ENCODE results near the gene ARHGEF3.

The ARHGEF3 gene

DNA sequence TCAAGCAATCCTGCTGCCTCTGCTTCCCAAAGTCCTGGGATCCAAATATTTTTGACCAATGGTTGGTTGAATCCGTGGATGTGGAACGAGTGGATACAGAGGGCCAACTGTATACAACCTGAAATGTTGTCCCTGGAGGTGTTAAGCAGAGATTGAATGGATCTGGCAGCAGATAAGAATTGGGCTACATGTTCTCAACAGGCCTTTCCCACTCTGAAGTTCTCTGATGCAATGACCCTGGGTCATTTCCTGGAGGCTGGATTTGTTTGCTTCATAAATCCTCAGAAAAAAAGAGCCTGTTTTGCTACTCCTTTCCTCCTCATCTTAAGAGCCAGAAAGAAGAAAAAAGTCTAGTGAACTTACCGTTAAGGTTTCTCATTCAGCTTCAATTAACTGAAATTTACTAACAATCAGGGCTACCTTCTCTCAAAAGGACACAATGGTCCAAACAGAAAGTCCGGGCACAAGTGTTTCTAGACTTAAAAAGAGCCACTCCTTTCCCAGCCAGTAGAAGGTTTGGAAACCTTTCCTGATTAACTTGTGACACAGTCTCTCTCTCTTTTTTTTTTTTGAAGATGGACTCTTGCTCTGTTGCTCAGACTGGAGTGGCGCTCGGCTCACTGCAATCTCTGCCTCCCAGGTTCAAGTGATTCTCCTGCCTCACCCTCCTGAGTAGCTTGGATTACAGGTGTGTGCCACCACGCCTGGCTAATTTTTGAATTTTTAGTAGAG, 6.5 kb downstream of the ARHGEF3 start:
- Histone ChIP-seq H3K9me3 (replicated peaks in 1 of 11) (peaks cover 0 to 14% (median 0%) of the 10 kb centered on the region in 11 experiments; a peak in 5 of 22 replicates), H4K20me1 (peaks cover 0 to 68% (median 0%) of the 10 kb centered on the region in 11 experiments; a peak in 3 of 22 replicates), H3K27ac (peak overlapping the region in 3 of 11 experiments; percentile 1 to 49 (median 35); a peak in 4 of 22 replicates), H3K36me3 (peaks cover 0 to 50% (median 0%) of the 10 kb centered on the region in 11 experiments; a peak in 5 of 22 replicates), H3K9ac (peak overlapping the region in 2 of 11 experiments; percentile 4 to 28; a peak in 1 of 22 replicates), H3K27me3 (peaks cover 0 to 5% (median 3%) of the 10 kb centered on the region in 11 experiments; a peak in 15 of 22 replicates), H3K4me1 (peaks cover 3 to 78% (median 30%) of the 10 kb centered on the region in 10 experiments; a peak in 17 of 20 replicates), H3K4me3 (no peak overlapping the region), H3K4me2 (peak overlapping the region in 5 of 11 experiments; percentile 48 to 99 (median 95); a peak in 10 of 22 replicates)
- TF ChIP-seq Cebpa-rat (IDR thresholded peaks at IDR 0.05) = no peak

DNA sequence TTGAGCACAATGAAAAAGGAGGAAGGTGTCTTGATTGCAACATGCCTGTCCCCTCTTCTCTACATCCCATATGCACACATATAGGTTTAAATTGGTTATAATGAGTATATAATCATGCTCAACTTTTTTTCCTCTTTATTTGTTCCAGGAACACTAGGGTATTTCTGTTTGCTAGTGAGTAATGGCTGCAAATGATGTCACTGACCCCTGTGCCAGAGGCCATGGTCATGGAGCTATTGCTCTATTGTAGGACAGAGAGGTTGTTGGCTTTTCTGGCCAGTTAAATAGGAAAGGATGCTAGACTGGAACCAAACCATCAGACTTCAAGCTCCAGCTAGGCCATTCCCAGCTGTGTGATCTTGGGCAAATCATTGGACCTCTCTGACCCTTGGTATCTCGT, 9.6 kb downstream of the ARHGEF3 start:
- Histone ChIP-seq H3K36me3 (peaks cover 0 to 48% (median 0%) of the 10 kb centered on the region in 11 experiments; a peak in 5 of 22 replicates), H3K27me3 (no peaks in the 10 kb centered on the region), H4K20me1 (peaks cover 0 to 68% (median 0%) of the 10 kb centered on the region in 11 experiments; a peak in 3 of 22 replicates), H3K4me2 (peak overlapping the region in 4 of 11 experiments; percentile 37 to 90 (median 63); a peak in 7 of 22 replicates), H3K4me3 (no peak overlapping the region), H3K4me1 (peaks cover 8 to 87% (median 42%) of the 10 kb centered on the region in 10 experiments; a peak in 16 of 20 replicates), H3K27ac (no peak overlapping the region), H3K9ac (no peak overlapping the region), H3K9me3 (replicated peaks in 1 of 11) (peaks cover 0 to 14% (median 0%) of the 10 kb centered on the region in 11 experiments; a peak in 5 of 22 replicates)
- TF ChIP-seq Cebpa-rat (IDR thresholded peaks at IDR 0.05) = no peak

DNA sequence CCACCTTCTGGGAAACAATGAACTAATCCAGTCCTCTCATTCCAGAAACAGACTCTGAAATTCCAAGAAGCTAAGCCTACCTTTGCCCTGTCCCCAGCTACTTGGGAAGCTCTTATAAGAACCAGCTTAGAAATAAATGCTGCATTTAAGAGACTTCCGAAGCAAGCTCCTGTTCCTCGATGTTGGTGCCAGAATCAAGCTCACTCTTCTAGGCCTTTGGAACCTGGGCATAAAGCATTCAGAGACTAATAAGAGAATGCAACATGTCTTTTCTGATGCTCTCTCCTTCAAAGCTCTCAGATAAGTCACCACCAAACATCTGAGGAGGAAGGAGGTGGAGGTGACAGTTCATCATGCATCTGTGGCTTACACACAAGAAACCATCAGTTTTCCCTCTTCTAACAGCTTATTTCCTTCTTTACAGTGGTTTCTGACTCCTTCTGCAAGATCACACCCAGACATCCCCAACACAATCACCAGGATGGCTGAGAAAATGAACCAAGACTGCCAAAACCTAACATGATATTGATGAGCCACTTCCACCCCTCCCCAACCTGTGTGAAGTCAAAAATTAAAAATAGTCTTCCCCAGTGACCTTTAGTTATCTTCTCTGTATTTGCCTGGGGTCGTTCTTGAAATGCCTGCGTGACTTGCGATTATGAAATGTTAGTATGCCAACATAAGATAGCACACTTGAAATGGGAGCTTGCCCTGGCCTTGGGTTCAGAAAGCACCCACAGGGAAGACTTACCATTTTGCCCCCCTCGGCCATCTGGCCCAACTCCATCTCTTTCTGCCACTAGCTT, 11.5 kb downstream of the ARHGEF3 start:
- no peak for TF ChIP-seq Cebpa-rat (IDR thresholded peaks at IDR 0.05)
- Histone ChIP-seq H3K9me3 (replicated peaks in 1 of 11) (peaks cover 0 to 14% (median 0%) of the 10 kb centered on the region in 11 experiments; a peak in 5 of 22 replicates), H4K20me1 (peaks cover 0 to 50% (median 0%) of the 10 kb centered on the region in 11 experiments; a peak in 3 of 22 replicates), H3K27ac (peak overlapping the region in 3 of 11 experiments; percentile 5 to 33 (median 19); a peak in 2 of 22 replicates), H3K9ac (no peak overlapping the region), H3K27me3 (no peaks in the 10 kb centered on the region), H3K4me1 (peaks cover 8 to 87% (median 44%) of the 10 kb centered on the region in 10 experiments; a peak in 16 of 20 replicates), H3K4me3 (no peak overlapping the region), H3K36me3 (peaks cover 0 to 46% (median 0%) of the 10 kb centered on the region in 11 experiments; a peak in 5 of 22 replicates), H3K4me2 (peak overlapping the region in 10 of 11 experiments; percentile 1 to 90 (median 62); a peak in 17 of 22 replicates)

DNA sequence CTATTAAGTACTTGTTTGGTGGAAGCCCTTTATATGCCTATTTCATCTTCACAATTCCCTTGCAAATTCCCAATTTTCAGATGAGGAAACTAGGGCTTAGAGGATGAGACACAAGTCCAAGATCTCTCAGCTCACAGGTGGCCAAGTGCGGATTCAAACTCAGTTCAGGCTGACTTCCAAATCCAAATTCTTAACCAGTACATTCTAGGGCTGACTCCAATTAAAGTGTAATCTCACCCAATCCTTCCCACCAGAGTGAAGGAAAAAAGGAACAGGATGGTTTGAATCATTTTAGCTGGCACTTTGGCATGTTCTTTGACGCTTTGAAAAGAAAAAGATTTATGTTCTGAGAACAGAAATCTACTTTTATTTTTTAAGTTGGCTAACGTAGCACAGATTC, 12.7 kb downstream of the ARHGEF3 start:
- Histone ChIP-seq H3K27ac (no peak overlapping the region), H3K36me3 (peaks cover 0 to 40% (median 0%) of the 10 kb centered on the region in 11 experiments; a peak in 3 of 22 replicates), H3K27me3 (no peaks in the 10 kb centered on the region), H3K9ac (no peak overlapping the region), H3K9me3 (replicated peaks in 1 of 11) (peaks cover 0 to 9% (median 0%) of the 10 kb centered on the region in 11 experiments; a peak in 5 of 22 replicates), H4K20me1 (peaks cover 0 to 45% (median 0%) of the 10 kb centered on the region in 11 experiments; a peak in 3 of 22 replicates), H3K4me2 (peak overlapping the region in 5 of 11 experiments; percentile 10 to 90 (median 65); a peak in 5 of 22 replicates), H3K4me1 (peaks cover 14 to 89% (median 53%) of the 10 kb centered on the region in 10 experiments), H3K4me3 (no peak overlapping the region)
- TF ChIP-seq Cebpa-rat (IDR thresholded peaks at IDR 0.05) = no peak

DNA sequence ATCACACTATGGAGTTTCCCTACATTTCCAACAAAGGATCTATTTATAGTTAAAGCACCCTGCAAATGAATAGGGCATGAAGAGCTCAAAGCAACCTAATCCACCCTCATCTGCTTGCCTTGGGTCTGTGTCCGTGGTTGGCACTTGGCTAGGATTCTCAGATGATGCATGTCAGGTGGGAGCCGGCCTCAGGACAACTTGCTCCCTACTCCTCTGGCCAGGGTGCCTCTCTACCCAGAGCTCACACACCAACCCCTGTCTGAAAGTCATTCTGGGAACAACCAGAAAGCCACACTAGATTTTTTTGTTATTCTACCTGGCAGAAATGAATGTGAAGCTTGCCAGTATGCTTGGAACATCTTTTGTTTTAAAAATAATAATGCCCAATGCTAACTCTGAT, 13.2 kb downstream of the ARHGEF3 start:
- Histone ChIP-seq H3K9me3 (replicated peaks in 1 of 11) (peaks cover 0 to 4% (median 0%) of the 10 kb centered on the region in 11 experiments; a peak in 2 of 22 replicates), H3K4me2 (peak overlapping the region in 5 of 11 experiments; percentile 10 to 90 (median 65); a peak in 8 of 22 replicates), H3K36me3 (peaks cover 0 to 35% (median 0%) of the 10 kb centered on the region in 11 experiments; a peak in 2 of 22 replicates), H3K9ac (no peak overlapping the region), H3K27ac (no peak overlapping the region), H3K4me3 (no peak overlapping the region), H3K4me1 (peaks cover 14 to 93% (median 56%) of the 10 kb centered on the region in 10 experiments), H3K27me3 (no peaks in the 10 kb centered on the region), H4K20me1 (peaks cover 0 to 45% (median 0%) of the 10 kb centered on the region in 11 experiments; a peak in 3 of 22 replicates)
- no peak for TF ChIP-seq Cebpa-rat (IDR thresholded peaks at IDR 0.05)

DNA sequence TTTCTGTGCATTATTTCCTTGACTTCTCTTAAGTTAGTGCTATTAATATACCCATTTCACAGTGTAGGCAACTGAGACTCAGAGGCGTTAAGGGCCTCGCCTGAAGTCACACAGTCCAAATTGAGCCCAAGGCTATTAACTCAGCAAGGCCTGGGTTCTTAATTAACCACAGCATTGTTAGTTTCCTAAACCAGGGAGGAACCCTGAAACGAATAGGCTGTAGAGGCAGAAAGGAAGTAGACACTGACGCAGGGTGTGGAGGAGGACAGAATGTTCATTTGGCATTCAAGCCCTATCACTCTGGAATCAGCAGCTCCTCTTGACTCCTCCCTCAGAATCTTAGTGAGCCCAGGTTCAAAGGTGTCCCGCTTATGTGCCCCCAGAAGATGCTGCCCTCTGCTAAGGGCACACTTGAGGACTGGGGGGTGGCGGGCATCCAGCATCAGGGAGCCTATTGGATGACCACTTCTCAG, 13.9 kb downstream of the ARHGEF3 start:
- peak overlapping the region in 6 of 11 experiments; percentile 3 to 90 (median 46); a peak in 11 of 22 replicates for H3K4me2 ChIP-seq
- H3K27ac ChIP-seq = 0 out of 22 replicates have a peak overlapping the region, but pooled peaks of 1 of the 11 experiments have one; percentile 7
- TF ChIP-seq Cebpa-rat (IDR thresholded peaks at IDR 0.05) = no peak

DNA sequence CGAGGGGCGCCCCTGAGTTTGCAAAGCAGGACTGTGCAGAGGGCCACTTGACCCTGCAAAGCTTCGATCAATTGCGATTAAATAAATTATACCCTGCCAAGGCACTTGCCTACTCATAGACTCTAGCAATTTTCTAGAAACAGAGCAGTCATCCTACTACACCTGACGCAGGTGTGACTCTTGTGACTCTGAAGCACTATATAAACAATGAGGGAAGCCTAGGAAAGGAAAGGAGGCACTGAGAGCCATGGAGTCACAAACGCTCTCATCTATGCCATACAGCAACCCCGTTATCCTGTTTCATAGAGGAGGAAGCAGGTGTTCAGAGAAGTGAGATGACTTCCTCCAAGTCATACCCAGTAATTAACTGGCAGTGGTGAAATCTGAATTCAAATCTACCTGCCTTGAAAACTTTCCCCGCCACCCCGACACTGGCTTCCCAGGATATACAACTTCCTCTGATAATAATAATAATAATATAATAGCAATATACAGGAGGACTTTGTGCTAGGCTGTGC, 14.4 kb downstream of the ARHGEF3 start:
- H3K9me3 ChIP-seq (replicated peaks in 1 of 11) = no peaks in the 10 kb centered on the region
- H3K4me3 ChIP-seq = no peak overlapping the region
- no peak for TF ChIP-seq Cebpa-rat (IDR thresholded peaks at IDR 0.05)
- H3K4me2 ChIP-seq = peak overlapping the region in 6 of 11 experiments; percentile 3 to 90 (median 46); a peak in 11 of 22 replicates
- peaks cover 0 to 39% (median 0%) of the 10 kb centered on the region in 11 experiments; a peak in 3 of 22 replicates for H4K20me1 ChIP-seq
- no peaks in the 10 kb centered on the region for H3K27me3 ChIP-seq
- no peak overlapping the region for H3K27ac ChIP-seq
- peaks cover 14 to 98% (median 67%) of the 10 kb centered on the region in 10 experiments for H3K4me1 ChIP-seq
- H3K36me3 ChIP-seq = peaks cover 0 to 29% (median 0%) of the 10 kb centered on the region in 11 experiments; a peak in 1 of 22 replicates
- no peak overlapping the region for H3K9ac ChIP-seq

More for the DNA sequence above, 13.9 kb downstream of the ARHGEF3 start:
- Histone ChIP-seq H3K4me1 (peaks cover 14 to 98% (median 63%) of the 10 kb centered on the region in 10 experiments), H3K4me3 (no peak overlapping the region), H3K36me3 (peaks cover 0 to 31% (median 0%) of the 10 kb centered on the region in 11 experiments; a peak in 1 of 22 replicates), H4K20me1 (peaks cover 0 to 43% (median 0%) of the 10 kb centered on the region in 11 experiments; a peak in 3 of 22 replicates), H3K9me3 (replicated peaks in 1 of 11) (no peaks in the 10 kb centered on the region), H3K27me3 (no peaks in the 10 kb centered on the region), H3K9ac (no peak overlapping the region)

Measured in BLaER1 treated with 17β-estradiol and CSF1 and Interleukin-3, amounts not matched to agents 10 nM and 100 nM (cell line).